ENCODE measurements around the gene PTGES. TPM values are rescaled to one million over a fixed set of nuclear protein-coding genes. Genes with fewer than 3 reads are reported as not detected.
A peak's percentile ranks its signal among the peaks of the same experiment; 100 is the strongest.
"Not testable (repeated sequence)": the region's sequence is repeated elsewhere in the genome, so short reads cannot be mapped to it uniquely, and the experiment has no call there.

Gene PTGES
- total RNA-seq, 6 donors from 2014 or later, result 0.76 to 4.2 (median 2.5) TPM

DNA sequence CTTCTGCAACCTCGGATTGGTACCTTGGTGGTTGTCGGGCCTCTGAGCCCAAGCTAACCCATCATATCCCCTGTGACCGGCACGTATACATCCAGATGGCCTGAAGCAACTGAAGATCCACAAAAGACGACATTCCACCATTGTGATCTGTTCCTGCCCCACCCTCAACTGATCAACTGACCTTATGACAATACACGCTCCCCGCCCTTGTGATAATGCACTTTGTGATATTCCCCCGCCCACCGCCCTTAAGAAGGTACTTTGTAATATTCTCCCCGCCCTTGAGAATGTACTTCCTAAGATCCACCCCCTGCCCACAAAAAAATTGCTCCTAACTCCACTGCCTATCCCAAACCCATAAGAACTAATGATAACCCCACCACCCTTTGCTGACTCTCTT, 33.6 kb upstream of the PTGES start:
- H3K36me3 ChIP-seq, result no peaks in the 10 kb centered on the region
- H3K9me3 ChIP-seq, result no peaks in the 10 kb centered on the region
- ATAC-seq (ENCODE audit: low FRiP score in 2 of 2) (no peak), DNase-seq (no peak)
- H3K27ac ChIP-seq, result no peak overlapping the region
- TF ChIP-seq, protein P1, sequence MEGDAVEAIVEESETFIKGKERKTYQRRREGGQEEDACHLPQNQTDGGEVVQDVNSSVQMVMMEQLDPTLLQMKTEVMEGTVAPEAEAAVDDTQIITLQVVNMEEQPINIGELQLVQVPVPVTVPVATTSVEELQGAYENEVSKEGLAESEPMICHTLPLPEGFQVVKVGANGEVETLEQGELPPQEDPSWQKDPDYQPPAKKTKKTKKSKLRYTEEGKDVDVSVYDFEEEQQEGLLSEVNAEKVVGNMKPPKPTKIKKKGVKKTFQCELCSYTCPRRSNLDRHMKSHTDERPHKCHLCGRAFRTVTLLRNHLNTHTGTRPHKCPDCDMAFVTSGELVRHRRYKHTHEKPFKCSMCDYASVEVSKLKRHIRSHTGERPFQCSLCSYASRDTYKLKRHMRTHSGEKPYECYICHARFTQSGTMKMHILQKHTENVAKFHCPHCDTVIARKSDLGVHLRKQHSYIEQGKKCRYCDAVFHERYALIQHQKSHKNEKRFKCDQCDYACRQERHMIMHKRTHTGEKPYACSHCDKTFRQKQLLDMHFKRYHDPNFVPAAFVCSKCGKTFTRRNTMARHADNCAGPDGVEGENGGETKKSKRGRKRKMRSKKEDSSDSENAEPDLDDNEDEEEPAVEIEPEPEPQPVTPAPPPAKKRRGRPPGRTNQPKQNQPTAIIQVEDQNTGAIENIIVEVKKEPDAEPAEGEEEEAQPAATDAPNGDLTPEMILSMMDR (IDR thresholded peaks at IDR 0.05), result no peak
- no peak for TF ChIP-seq POLR2A (IDR thresholded peaks at IDR 0.05)
- no peak for TF ChIP-seq POLR2AphosphoS5 (IDR thresholded peaks at IDR 0.05)
- TF ChIP-seq EP300 (IDR thresholded peaks at IDR 0.05), result no peak
- no peaks in the 10 kb centered on the region for H3K27me3 ChIP-seq
- H3K4me3 ChIP-seq, result no peak overlapping the region
- WGBS, 2 donors, result 66 to 85% methylated on average over 10 of the region's 10 CpGs
- H3K4me1 ChIP-seq, result no peaks in the 10 kb centered on the region

DNA sequence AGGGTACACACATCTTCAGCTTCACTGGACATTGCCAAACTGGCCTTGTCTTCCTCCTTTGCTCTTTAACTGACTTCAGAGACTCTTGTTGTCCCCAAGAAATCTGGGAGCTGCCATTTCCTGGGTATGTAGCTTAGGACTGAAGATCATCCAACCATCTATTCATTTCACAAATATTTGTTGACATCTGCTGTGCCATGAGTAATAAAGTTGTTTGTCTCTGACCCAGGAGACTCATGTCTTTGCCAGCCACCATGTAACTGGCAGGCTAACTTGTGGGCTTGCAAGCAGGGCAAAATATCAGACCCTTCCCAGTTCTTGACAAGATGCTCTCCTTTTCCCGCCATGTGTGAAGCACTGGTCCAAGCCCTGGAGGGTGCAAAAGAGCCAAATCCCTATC, 33.0 kb upstream of the PTGES start:
- DNase-seq (no peak), ATAC-seq (ENCODE audit: low FRiP score in 2 of 2) (no peak)
- TF ChIP-seq POLR2A (IDR thresholded peaks at IDR 0.05), result no peak
- no peak for TF ChIP-seq EP300 (IDR thresholded peaks at IDR 0.05)
- no peak for TF ChIP-seq POLR2AphosphoS5 (IDR thresholded peaks at IDR 0.05)
- TF ChIP-seq, protein P1 (IDR thresholded peaks at IDR 0.05), result no peak
- Histone ChIP-seq H3K4me1 (no peaks in the 10 kb centered on the region), H3K27me3 (no peaks in the 10 kb centered on the region), H3K9me3 (no peaks in the 10 kb centered on the region), H3K27ac (no peak overlapping the region), H3K36me3 (no peaks in the 10 kb centered on the region), H3K4me3 (no peak overlapping the region)
- 89 to 100% methylated on average over 1 of the region's 1 CpG for WGBS, 2 donors

DNA sequence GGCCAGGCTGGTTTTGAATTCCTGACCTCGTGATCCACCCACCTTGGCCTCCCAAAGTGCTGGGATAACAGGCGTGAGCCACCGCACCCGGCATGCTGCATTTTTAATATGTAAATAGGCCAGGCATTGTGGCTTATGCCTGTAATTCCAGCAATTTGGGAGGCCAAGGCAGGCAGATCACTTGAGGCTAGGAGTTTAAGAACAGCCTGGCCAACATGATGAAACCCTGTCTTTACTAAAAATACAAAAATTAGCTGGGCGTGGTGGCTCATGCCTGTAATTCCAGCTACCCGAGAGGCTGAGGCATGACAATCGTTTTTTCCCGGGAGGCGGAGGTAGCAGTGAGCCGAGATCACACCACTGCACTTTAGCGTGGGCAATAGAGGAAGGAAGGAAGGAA, 32.1 kb upstream of the PTGES start:
- not testable (repeated sequence) for H3K27me3 ChIP-seq; ATAC-seq (ENCODE audit: low FRiP score in 2 of 2); H3K4me3 ChIP-seq; H3K9me3 ChIP-seq; H3K36me3 ChIP-seq; DNase-seq; H3K27ac ChIP-seq; H3K4me1 ChIP-seq
- 62 to 70% methylated on average over 11 of the region's 11 CpGs for WGBS, 2 donors

DNA sequence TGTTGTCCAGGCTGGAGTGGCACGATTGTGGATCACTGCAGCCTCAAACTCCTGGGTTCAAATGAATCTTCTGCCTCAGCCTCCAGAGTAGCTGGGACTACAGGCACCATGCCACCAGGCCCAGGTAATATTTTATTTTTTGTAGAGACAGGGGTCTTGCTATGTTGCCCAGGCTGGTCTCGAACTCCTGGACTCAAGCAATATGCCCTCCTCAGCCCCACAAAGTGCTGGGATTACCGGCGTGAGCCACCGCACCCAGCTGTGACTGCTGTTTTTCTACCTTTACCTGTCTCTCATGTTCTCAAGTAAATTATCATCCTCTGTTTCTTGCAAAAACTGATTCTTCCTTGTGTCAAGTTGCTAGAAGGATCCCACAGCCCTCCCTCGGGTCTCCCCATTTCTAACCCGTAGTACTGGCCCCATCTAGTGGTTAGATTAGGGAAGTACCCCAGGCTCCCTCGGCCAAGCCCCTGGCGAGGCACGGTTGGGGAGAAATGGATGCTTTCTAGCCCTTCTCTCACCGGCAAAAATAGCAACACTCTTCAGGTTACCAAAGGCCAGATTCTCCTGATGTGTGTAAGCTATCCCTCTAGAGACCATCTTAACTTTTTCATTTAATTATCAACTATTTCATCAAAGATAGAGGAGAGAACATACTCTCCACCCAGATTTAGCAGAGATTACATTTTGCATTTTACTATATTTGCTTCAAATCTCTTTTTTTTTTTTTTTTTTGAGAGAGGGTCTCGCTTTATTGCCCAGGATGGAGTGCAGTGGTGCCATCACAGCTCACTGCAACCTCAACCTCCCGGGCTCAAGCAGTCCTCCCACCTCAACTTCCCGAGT, 30.9 kb upstream of the PTGES start:
- ATAC-seq (ENCODE audit: low FRiP score in 2 of 2), result peak; percentile 92 to 95
- DNase-seq, result peak in 1 of 2 donors; percentile 71
- H3K36me3 ChIP-seq, result no peaks in the 10 kb centered on the region
- H3K4me1 ChIP-seq, result no peaks in the 10 kb centered on the region
- TF ChIP-seq, protein P1 (IDR thresholded peaks at IDR 0.05), result peak; percentile 87 to 94 (median 90)
- no peak for TF ChIP-seq POLR2AphosphoS5 (IDR thresholded peaks at IDR 0.05)
- 36 to 38% methylated on average over 14 of the region's 14 CpGs for WGBS, 2 donors
- no peak overlapping the region for H3K4me3 ChIP-seq
- no peaks in the 10 kb centered on the region for H3K9me3 ChIP-seq
- no peak overlapping the region for H3K27ac ChIP-seq
- H3K27me3 ChIP-seq, result no peaks in the 10 kb centered on the region

- Histone ChIP-seq H3K27ac (no peak overlapping the region), H3K9me3 (no peaks in the 10 kb centered on the region), H3K4me3 (no peak overlapping the region), H3K4me1 (peaks cover 7 to 10% (median 9%) of the 10 kb centered on the region in 4 donors), H3K36me3 (no peaks in the 10 kb centered on the region), H3K27me3 (no peaks in the 10 kb centered on the region)
- 73 to 75% methylated on average over 5 of the region's 5 CpGs for WGBS, 2 donors
- no peak for DNase-seq
- TF ChIP-seq EP300 (IDR thresholded peaks at IDR 0.05) (no peak), POLR2AphosphoS5 (IDR thresholded peaks at IDR 0.05) (no peak), POLR2A (IDR thresholded peaks at IDR 0.05) (no peak)
- TF ChIP-seq, protein P1 (IDR thresholded peaks at IDR 0.05), result no peak
- no peak for ATAC-seq (ENCODE audit: low FRiP score in 2 of 2)
Measured at GRCh38 chr9:129781981-129782380, 29.1 kb upstream of the PTGES start.
